Retinal pigment epithelial cell (primary cell): Measurements from ENCODE around the gene MAPKAPK3.
A peak's percentile ranks its signal among the peaks of the same experiment; 100 is the strongest.

Source experiments
- DNase-seq: peaks from one replicate; pipeline ENCODE4 v3.0.0-alpha.2; 2010; ENCODE audit warnings: low read depth
- H3K4me3 ChIP-seq: 2 replicates; pipeline ENCODE4 v1.5.1; 2011; ENCODE audit warnings: mild to moderate bottlenecking, low read length, control low read depth, moderate library complexity
- CTCF ChIP-seq: conservative IDR thresholded peaks from 2 replicates; pipeline ENCODE4 v1.5.1; 2011; ENCODE audit warnings: low read depth, low read length, control low read depth, inconsistent platforms

The MAPKAPK3 gene

GRCh38 chr3:50615190-50615589, 1.8 kb upstream of the MAPKAPK3 start:
- no peak overlapping the region for H3K4me3 ChIP-seq
- TF ChIP-seq CTCF = no peak
- no peak for DNase-seq

DNA sequence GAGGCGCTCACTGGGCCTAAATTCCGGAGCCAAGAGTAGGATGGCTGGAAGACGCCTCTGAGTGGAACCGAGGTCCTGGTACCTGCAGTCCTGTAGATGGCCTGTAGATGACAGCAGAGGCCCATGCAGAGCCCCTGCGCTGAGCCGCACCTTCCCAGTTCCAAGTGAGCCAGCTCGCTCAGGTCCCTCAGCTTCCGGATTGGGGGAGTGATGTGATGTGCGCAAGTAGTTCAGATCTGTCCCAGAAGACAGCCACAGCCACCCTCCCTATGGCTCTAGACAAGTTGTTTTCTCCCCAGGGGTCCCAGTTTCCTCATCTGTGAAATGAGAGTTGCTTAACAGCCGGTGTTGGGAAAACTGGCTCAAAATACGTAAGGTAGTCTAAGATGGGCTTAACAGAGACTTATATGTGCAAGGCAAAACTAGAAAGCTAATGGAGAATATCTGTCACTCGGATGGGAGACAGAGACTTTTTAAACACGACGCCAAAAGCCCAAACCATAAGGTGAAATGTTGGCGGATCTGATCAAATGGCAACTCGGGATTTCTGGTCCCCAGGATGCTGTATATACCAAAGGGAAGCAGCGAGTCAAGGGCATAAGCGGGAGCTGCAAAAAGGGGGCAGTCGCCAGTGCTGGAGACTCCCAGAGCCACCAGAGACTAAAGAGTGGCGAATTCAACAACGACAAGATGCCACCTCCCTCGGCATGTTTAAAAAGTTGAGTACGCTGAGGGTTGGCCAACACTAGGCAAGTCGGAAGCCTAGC, 765 bp upstream of the MAPKAPK3 start:
- DNase-seq = no peak
- H3K4me3 ChIP-seq = peak overlapping the region; percentile 73
- peak; percentile 100 for TF ChIP-seq CTCF

DNA sequence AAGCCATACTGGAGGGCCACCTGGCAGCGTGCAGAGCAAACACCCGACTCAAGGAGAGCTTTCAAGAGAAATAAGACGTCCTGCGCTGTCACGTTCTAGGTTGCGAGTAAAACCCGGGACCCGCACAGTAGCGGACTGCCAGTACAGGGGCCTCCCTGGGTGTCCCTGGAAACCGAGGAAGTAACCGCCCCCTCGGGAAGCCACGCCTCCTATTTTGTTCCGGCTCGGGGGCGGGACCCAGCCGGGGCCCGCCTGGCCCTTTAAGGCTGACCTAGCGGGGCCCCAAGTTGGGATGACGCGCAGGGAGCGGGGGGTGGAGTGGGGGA, 218 bp upstream of the MAPKAPK3 start:
- H3K4me3 ChIP-seq = peak overlapping the region; percentile 73
- DNase-seq = no peak
- no peak for TF ChIP-seq CTCF

DNA sequence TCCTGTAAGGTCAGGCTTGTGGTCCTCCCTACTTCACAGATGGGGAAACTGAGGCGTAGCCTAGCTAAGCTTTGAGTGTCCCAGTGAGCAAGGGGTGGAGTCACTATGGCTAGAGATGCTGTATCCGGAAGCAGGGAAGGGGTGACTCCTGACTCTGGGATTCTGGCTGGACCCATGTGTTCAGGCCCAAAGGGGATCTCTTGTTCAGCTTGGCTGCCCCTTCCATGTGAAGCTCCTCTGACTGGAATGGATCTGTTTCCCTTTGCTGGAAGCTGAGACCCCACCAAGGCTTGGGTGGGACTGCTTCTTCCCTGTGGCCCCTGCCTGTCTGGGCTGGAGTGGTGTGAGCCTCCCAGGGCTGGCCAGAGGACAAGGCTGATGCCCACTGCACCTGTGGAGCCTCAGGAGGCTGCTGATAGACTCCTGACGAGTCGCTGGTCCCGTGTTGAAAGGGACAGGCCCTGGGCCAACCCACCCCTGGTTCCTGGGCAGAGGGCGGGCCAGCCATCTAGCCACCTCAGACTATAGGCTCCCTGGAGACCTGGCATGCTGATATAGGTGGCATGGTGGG, 1.0 kb downstream of the MAPKAPK3 start:
- TF ChIP-seq CTCF = no peak
- DNase-seq = no peak
- peak overlapping the region; percentile 73 for H3K4me3 ChIP-seq

- TF ChIP-seq CTCF = peak; percentile 11
- no peak overlapping the region for H3K4me3 ChIP-seq
- no peak for DNase-seq
These were observed 3.5 kb downstream of the MAPKAPK3 start for GRCh38 chr3:50620420-50620819.

DNA sequence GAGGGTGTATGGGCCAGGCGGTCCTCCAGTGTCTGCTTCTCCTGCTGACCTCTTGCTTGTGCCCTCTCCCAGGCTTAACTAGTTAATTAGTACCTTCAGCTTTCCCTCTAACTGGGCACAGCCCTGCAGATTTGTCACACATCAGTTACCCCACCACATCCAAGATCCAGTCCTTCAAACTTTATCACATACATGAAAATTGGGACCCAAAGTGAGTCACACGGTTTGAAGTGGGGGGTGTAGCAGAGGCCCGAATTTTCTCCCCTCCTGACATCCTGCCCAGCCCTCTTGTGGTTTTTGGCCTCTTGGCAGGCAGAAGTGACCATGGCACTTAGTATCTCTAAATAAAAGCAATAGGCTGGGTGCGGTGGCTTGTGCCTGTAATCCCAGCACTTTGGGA, 3.9 kb downstream of the MAPKAPK3 start:
- TF ChIP-seq CTCF = no peak
- no peak overlapping the region for H3K4me3 ChIP-seq
- DNase-seq = no peak

- no peak for DNase-seq
- TF ChIP-seq CTCF = no peak
These were observed 5.9 kb downstream of the MAPKAPK3 start for GRCh38 chr3:50622881-50623280.

More at GRCh38 chr3:50622881-50623280, 5.9 kb downstream of the MAPKAPK3 start:
- H3K4me3 ChIP-seq = no peak overlapping the region
